ENCODE results near the gene BEST2. TPM values are rescaled to one million over a fixed set of nuclear protein-coding genes. Genes with fewer than 3 reads are reported as not detected.

BEST2 gene
- total RNA-seq, 1 donor from 2014 or later, result not detected

- no peak for DNase-seq (ENCODE audit: low spot score)
Measured at GRCh38 chr19:12800923-12801465, 49.4 kb downstream of the BEST2 start.

GRCh38 chr19:12801466-12802266, 50.1 kb downstream of the BEST2 start, which contains the start of the genes PRDX2 and THSD8:
PRDX2 (minus strand) TSS chr19:12801800; CDS start chr19:12801261, 539 bp downstream.
THSD8 (plus strand) TSS chr19:12802069; CDS start chr19:12802072, 3 bp downstream.
- DNase-seq (ENCODE audit: low spot score), result peak; percentile 75

- DNase-seq (ENCODE audit: low spot score), result no peak
Measured at GRCh38 chr19:12802267-12803106, 50.9 kb downstream of the BEST2 start.

- no peak for DNase-seq (ENCODE audit: low spot score)
Measured at GRCh38 chr19:12804051-12804450, 52.5 kb downstream of the BEST2 start.

GRCh38 chr19:12806242-12807081, 54.9 kb downstream of the BEST2 start, which contains the start of gene RNASEH2A:
RNASEH2A (plus strand) TSS chr19:12806584; CDS start chr19:12806674, 90 bp downstream.
- peak; percentile 91 for DNase-seq (ENCODE audit: low spot score)

Other genes with a start within 250 kb of the BEST2 start
- gene ZNF564, start 200.3 kb upstream of the BEST2 start, total RNA-seq, result 13.9 TPM
- gene ZNF490, start 141.0 kb upstream of the BEST2 start, total RNA-seq, result 15.6 TPM
- 27.1 TPM for gene ZNF791, start 140.9 kb upstream of the BEST2 start, total RNA-seq
- gene MAN2B1, start 85.0 kb upstream of the BEST2 start, total RNA-seq, result 104 TPM
- gene WDR83, start 85.0 kb upstream of the BEST2 start, total RNA-seq, result 14.5 TPM
- 89.0 TPM for gene DHPS, start 69.9 kb upstream of the BEST2 start, total RNA-seq
- gene GNG14, start 63.8 kb upstream of the BEST2 start, total RNA-seq, result not detected
- 8.9 TPM for gene FBXW9, start 55.2 kb upstream of the BEST2 start, total RNA-seq
- gene TNPO2, start 27.9 kb upstream of the BEST2 start, total RNA-seq, result 65.5 TPM
- 172 TPM for gene TRIR, start 17.1 kb upstream of the BEST2 start, total RNA-seq
- 64.8 TPM for gene GET3, start 14.3 kb upstream of the BEST2 start, total RNA-seq
- gene HOOK2, start 23.8 kb downstream of the BEST2 start, total RNA-seq, result 128 TPM
- gene JUNB, start 39.7 kb downstream of the BEST2 start, total RNA-seq, result 119 TPM
- gene PRDX2, start 50.0 kb downstream of the BEST2 start, total RNA-seq, result 319 TPM
- 4.1 TPM for gene THSD8, start 50.3 kb downstream of the BEST2 start, total RNA-seq
- 7.3 TPM for gene RNASEH2A, start 54.8 kb downstream of the BEST2 start, total RNA-seq
- not detected for gene RTBDN, start 82.8 kb downstream of the BEST2 start, total RNA-seq
- gene MAST1, start 86.7 kb downstream of the BEST2 start, total RNA-seq, result 0.83 TPM
- 48.7 TPM for gene DNASE2, start 129.7 kb downstream of the BEST2 start, total RNA-seq
- not detected for gene KLF1, start 135.4 kb downstream of the BEST2 start, total RNA-seq
- gene GCDH, start 139.4 kb downstream of the BEST2 start, total RNA-seq, result 33.7 TPM
- gene SYCE2, start 167.5 kb downstream of the BEST2 start, total RNA-seq, result not detected
- 54.0 TPM for gene FARSA, start 181.9 kb downstream of the BEST2 start, total RNA-seq
- 1,099 TPM for gene CALR, start 186.8 kb downstream of the BEST2 start, total RNA-seq
- gene RAD23A, start 194.1 kb downstream of the BEST2 start, total RNA-seq, result 83.0 TPM
- 17.6 TPM for gene GADD45GIP1, start 205.4 kb downstream of the BEST2 start, total RNA-seq
- 0.26 TPM for gene DAND5, start 217.8 kb downstream of the BEST2 start, total RNA-seq
- gene NFIX, start 243.7 kb downstream of the BEST2 start, total RNA-seq, result 135 TPM